Upper lobe of left lung (tissue), 4 donors: Measurements from ENCODE around the gene HDX.
"Not testable (repeated sequence)": the region's sequence is repeated elsewhere in the genome, so short reads cannot be mapped to it uniquely, and the experiment has no call there.

ENCODE experiments used
- CTCF ChIP-seq, 6 experiments: fragments of 450-650 bp in 4 of 6; fragments of 200-600 bp in 2 of 6; sonication (generic) in 2 of 6; IDR thresholded peaks; one replicate each; pipeline ENCODE4 v1.5.1; 2016 to 2019; ENCODE audit warnings: antibody characterized with exemption in 6 of 6
- EP300 ChIP-seq, 4 donors: sonication (generic); formaldehyde crosslinking; IDR thresholded peaks; one replicate each; pipeline ENCODE4 v1.5.1; 2017; ENCODE audit warnings: antibody characterized with exemption in 4 of 4, control low read depth in 2 of 4
- POLR2A ChIP-seq, 4 donors: fragments of 450-650 bp; IDR thresholded peaks; one replicate each; pipeline ENCODE4 v1.5.1; 2016 to 2017; ENCODE audit warnings: antibody characterized with exemption in 4 of 4, mild to moderate bottlenecking in 2 of 4

GRCh38 chrX:84537627-84538026 is 35.4 kb upstream of the HDX start:
- TF ChIP-seq CTCF, EP300, POLR2A (IDR thresholded peaks at IDR 0.05): not testable (repeated sequence)
